Type B pancreatic cell (in vitro differentiated cells): ENCODE measurements around the gene SUPT4H1. TPM values are rescaled to one million over a fixed set of nuclear protein-coding genes. Genes with fewer than 3 reads are reported as not detected.

Experiments
- DNase-seq: peaks from one replicate; pipeline ENCODE4 v3.0.0; 2021; ENCODE audit warnings: mixed read lengths; ENCODE audit not compliant: unreplicated experiment; ENCODE audit errors: extremely low spot score
- H3K27ac Mint-ChIP-seq: 2 replicates; pipeline ENCODE4 v1.8.0; 2021; ENCODE audit warnings: mild to moderate bottlenecking, mixed read lengths
- H3K27me3 Mint-ChIP-seq: 2 replicates; pipeline ENCODE4 v1.8.0; 2021; ENCODE audit warnings: mixed read lengths
- H3K36me3 Mint-ChIP-seq: 2 replicates; pipeline ENCODE4 v1.8.0; 2021; ENCODE audit warnings: mixed read lengths
- H3K4me1 Mint-ChIP-seq: one replicate; pipeline ENCODE4 v1.8.0; 2021; ENCODE audit warnings: mixed read lengths; ENCODE audit not compliant: unreplicated experiment
- H3K4me3 Mint-ChIP-seq: 2 replicates; pipeline ENCODE4 v1.8.0; 2021; ENCODE audit warnings: mild to moderate bottlenecking, mixed read lengths
- H3K9me3 Mint-ChIP-seq: 2 replicates; pipeline ENCODE4 v1.8.0; 2021; ENCODE audit warnings: mixed read lengths
- CTCF ChIP-seq: fragments of 200-600 bp; sonication (generic); conservative IDR thresholded peaks from 2 replicates; pipeline ENCODE4 v1.5.0; 2021; ENCODE audit warnings: antibody characterized with exemption, mild to moderate bottlenecking
- total RNA-seq: library from RNA; stranded (reverse); gene quantifications from 2 replicates; pipeline ENCODE4 v1.2.1, GENCODE V29; 2021; ENCODE audit warnings: low replicate concordance

Gene SUPT4H1
- total RNA-seq, 1 donor from 2014 or later = 82.9 TPM

- no peak for DNase-seq
- H3K36me3 Mint-ChIP-seq = no peaks in the 10 kb centered on the region
- peak overlapping the region; percentile 60 for H3K27ac Mint-ChIP-seq
- peaks cover 51% of the 10 kb centered on the region for H3K4me1 Mint-ChIP-seq
- no peaks in the 10 kb centered on the region for H3K9me3 Mint-ChIP-seq
- H3K27me3 Mint-ChIP-seq = no peaks in the 10 kb centered on the region
- no peak overlapping the region for H3K4me3 Mint-ChIP-seq
- no peak for TF ChIP-seq CTCF
These were observed 30.9 kb upstream of the SUPT4H1 start for GRCh38 chr17:58382872-58383242.

- Mint-ChIP-seq H3K4me3 (peak overlapping the region; percentile 44), H3K4me1 (peaks cover 54% of the 10 kb centered on the region), H3K9me3 (no peaks in the 10 kb centered on the region), H3K27ac (peak overlapping the region; percentile 60), H3K36me3 (peaks cover under 1% of the 10 kb centered on the region), H3K27me3 (no peaks in the 10 kb centered on the region)
- TF ChIP-seq CTCF = no peak
- DNase-seq = no peak
These were observed 30.3 kb upstream of the SUPT4H1 start for GRCh38 chr17:58382108-58382871.

GRCh38 chr17:58381124-58382035, 29.4 kb upstream of the SUPT4H1 start:
- H3K9me3 Mint-ChIP-seq = no peaks in the 10 kb centered on the region

GRCh38 chr17:58380207-58381123, 28.5 kb upstream of the SUPT4H1 start:
- TF ChIP-seq CTCF = no peak
- Mint-ChIP-seq H3K27ac (peak overlapping the region; percentile 61), H3K27me3 (no peaks in the 10 kb centered on the region), H3K4me3 (peak overlapping the region; percentile 1), H3K36me3 (peaks cover 4% of the 10 kb centered on the region), H3K4me1 (peaks cover 63% of the 10 kb centered on the region), H3K9me3 (no peaks in the 10 kb centered on the region)
- DNase-seq = no peak

More at GRCh38 chr17:58381124-58382035, 29.4 kb upstream of the SUPT4H1 start:
- H3K4me1 Mint-ChIP-seq = peaks cover 59% of the 10 kb centered on the region
- TF ChIP-seq CTCF = no peak
- peaks cover 4% of the 10 kb centered on the region for H3K36me3 Mint-ChIP-seq
- DNase-seq = no peak
- no peaks in the 10 kb centered on the region for H3K27me3 Mint-ChIP-seq
- peak overlapping the region; percentile 61 for H3K27ac Mint-ChIP-seq
- H3K4me3 Mint-ChIP-seq = peak overlapping the region; percentile 44

- no peak for DNase-seq
- Mint-ChIP-seq H3K9me3 (no peaks in the 10 kb centered on the region), H3K36me3 (peaks cover 4% of the 10 kb centered on the region), H3K27ac (no peak overlapping the region), H3K27me3 (no peaks in the 10 kb centered on the region), H3K4me1 (peaks cover 57% of the 10 kb centered on the region), H3K4me3 (no peak overlapping the region)
- TF ChIP-seq CTCF = no peak
These were observed 27.5 kb upstream of the SUPT4H1 start for GRCh38 chr17:58379511-58379824.
